ENCODE measurements around the gene AGAP1.

- no peak for TF ChIP-seq TAF1 (IDR thresholded peaks at IDR 0.05; ENCODE audit: borderline replicate concordance, low read depth, low read length)
- TF ChIP-seq POLR2A (IDR thresholded peaks at IDR 0.05; ENCODE audit: low read depth, low read length): no peak
- TF ChIP-seq POLR2AphosphoS5 (IDR thresholded peaks at IDR 0.05; ENCODE audit: low read depth, low read length): no peak
These were observed 436.9 kb downstream of the AGAP1 start for GRCh38 chr2:235930701-235931100.

Data from GM12892 (cell line).